GM12892 (cell line): ENCODE results near the gene DMP1.
"Not testable (repeated sequence)": the region's sequence is repeated elsewhere in the genome, so short reads cannot be mapped to it uniquely, and the experiment has no call there.

Source experiments
- DNase-seq: peaks from one replicate; pipeline ENCODE4 v3.0.0; 2011; ENCODE audit not compliant: insufficient read length
- FAIRE-seq: peaks from 2 replicates; lab custom pipeline; 2011; peaks lifted over from hg19 to GRCh38; lab: Jason Lieb, UNC
- POLR2A ChIP-seq: IDR thresholded peaks from 2 replicates; pipeline ENCODE4 v1.6.1; 2011; ENCODE audit warnings: low read depth, low read length, control low read depth
- POLR2AphosphoS5 ChIP-seq: IDR thresholded peaks from 2 replicates; pipeline ENCODE4 v1.6.1; 2011; ENCODE audit warnings: low read depth, low read length, control low read depth
- TAF1 ChIP-seq: IDR thresholded peaks from 2 replicates; pipeline ENCODE4 v1.6.1; 2011; ENCODE audit warnings: low read depth, mild to moderate bottlenecking, control low read depth, low read length, borderline replicate concordance

The DMP1 gene

DNA sequence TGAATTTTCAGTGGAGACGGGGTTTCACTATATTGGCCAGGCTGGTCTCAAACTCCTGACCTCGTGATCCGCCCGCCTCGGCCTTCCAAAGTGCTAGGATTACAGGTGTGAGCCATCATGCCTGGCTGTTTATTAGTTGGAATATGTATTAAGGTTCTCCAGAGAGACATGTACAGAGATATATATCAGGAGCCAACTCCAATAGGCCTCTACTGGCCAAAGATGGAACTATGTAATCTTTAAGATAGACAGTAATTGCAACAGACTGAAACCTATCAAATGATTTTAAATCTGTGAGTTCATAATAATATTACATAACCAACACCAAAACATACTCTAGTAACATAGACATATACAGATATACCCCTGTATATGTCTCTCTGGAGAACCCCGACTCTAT is 5.8 kb upstream of the DMP1 start:
- FAIRE-seq (no peak), DNase-seq (no peak)
- TF ChIP-seq TAF1 (no peak), POLR2AphosphoS5 (no peak), POLR2A (no peak)

DNA sequence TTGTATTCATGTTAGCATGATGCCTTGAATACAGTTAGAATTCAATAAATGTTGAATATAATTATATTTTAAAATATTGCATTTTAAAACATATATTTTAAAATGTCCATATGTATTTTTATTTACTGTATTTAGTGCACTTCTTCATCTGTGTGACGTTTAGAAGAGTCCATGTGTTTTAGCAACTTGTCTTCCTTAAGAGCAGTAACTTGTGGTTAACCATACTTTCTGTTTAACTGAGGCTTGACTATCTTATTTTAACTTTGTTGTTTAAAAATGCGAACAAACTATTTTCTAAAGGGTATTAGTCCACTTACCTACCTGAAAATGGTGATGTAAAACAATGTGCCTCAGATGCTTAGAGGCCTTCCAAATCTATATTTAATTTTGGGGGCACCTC is 858 bp downstream of the DMP1 start:
- no peak for FAIRE-seq

DNA sequence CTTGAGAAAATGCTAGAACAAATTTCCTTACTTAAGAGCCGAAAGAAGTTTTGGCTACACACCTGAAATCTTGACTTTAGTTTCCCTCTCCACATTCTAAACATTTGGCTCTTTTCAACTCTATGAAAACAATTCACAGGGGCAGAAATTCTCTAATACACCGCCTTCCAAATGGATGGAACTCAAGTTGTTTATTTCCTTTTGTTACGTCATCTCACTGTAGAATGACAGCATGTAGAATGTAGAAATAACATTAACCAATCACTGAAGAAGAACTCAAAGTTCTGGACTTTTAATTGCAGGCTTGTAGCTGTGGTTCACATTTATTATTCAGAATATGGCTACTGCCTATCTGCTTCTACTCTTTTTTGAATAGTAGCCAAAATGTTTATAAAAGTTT is 1.9 kb downstream of the DMP1 start:
- no peak for TF ChIP-seq POLR2AphosphoS5
- no peak for TF ChIP-seq POLR2A
- no peak for TF ChIP-seq TAF1
- FAIRE-seq (no peak), DNase-seq (no peak)

More for the DNA sequence above, 858 bp downstream of the DMP1 start:
- no peak for TF ChIP-seq TAF1
- TF ChIP-seq POLR2A: no peak
- no peak for TF ChIP-seq POLR2AphosphoS5
- DNase-seq: no peak

DNA sequence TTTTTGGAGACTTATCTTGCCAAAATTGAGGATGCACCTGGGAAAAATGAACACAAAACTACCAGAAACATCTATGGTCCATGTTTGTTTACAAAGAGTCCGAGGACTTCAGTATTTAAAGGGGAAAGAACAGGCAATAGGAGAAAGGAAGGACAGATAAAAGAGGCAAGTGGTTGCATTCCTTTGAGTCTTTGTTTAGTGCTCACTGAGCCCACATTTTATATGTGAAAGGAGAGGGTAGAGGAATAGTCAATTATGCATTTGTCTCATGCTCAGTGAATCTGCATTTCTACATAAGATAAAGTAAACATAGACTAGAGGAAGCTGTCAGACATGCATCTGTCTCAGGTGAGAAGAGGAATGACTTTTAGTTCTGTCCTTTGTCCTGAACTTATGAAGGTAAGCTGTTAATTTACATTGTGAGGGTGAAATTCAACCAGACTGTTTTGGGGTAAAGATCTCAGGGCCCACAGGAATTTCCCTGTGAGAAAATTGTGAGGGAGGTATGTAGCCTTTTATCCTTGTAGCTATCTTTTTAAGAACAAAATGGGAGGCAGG is 4.5 kb downstream of the DMP1 start:
- TF ChIP-seq TAF1 (no peak), POLR2A (no peak), POLR2AphosphoS5 (no peak)
- FAIRE-seq (no peak), DNase-seq (no peak)

DNA sequence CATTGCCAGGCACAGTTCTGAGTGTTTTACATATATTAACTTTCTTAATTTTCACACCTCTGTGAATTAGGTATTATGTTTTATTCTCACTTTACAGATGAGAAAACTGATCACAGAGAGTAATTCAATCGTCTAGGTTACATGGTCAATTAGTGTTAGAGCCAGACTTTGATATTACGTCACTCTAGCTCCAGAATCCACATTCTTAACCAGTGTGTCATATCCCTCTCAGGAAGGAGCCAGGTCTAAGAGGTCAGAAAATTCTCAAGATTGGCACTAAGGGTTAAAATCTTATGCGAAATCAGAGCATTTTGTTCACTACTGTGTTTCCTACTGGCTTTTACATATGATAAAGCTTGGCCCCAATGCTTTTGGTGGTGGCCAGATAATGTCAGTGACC is 7.4 kb downstream of the DMP1 start:
- DNase-seq (no peak), FAIRE-seq (no peak)
- TF ChIP-seq POLR2AphosphoS5 (no peak), TAF1 (no peak), POLR2A (no peak)

DNA sequence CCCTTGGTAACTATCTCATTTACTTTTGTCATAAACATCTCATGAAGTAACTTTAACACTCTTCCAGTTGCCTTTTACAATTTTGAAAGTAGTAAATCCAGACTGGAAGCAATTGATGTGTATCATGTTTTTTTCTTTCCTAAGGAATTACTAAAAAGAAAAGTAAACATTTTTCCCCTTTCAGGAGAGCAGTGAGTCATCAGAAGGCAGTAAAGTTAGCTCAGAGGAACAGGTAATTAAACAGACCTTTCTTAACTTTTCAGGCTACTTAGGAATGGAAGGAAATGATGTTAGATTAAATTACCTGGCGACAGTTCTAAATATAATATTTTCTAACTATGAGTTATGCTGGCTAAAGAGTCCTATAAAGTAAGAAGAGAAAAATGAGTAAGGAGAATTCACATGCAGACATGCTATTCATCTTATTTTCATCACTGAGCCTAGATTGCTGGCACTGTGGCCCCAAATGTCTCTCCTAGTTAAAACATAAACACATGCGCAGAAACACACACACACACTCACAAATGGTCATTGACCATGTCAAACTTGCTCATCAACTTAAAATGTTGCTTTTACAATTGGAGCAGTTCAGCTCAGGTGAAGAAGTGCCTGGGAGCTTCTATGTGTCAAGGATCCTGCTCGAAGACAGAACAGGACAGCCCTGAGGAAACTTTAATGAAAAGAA is 9.3 kb downstream of the DMP1 start:
- TF ChIP-seq POLR2A (no peak), POLR2AphosphoS5 (no peak), TAF1 (no peak)
- FAIRE-seq: no peak
- DNase-seq: no peak

DNA sequence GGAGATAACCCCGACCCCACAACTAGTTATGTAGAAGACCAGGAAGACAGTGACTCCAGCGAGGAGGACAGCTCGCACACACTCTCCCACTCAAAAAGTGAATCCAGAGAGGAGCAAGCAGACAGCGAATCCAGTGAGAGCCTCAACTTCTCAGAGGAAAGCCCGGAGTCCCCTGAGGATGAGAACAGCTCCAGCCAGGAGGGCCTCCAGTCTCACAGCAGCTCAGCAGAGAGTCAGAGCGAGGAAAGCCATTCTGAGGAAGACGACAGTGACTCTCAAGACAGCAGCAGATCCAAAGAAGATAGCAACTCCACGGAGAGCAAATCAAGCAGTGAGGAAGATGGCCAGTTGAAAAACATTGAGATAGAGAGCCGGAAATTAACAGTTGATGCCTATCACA is 12.8 kb downstream of the DMP1 start:
- FAIRE-seq (no peak), DNase-seq (no peak)
- no peak for TF ChIP-seq POLR2AphosphoS5
- TF ChIP-seq POLR2A: no peak
- no peak for TF ChIP-seq TAF1

DNA sequence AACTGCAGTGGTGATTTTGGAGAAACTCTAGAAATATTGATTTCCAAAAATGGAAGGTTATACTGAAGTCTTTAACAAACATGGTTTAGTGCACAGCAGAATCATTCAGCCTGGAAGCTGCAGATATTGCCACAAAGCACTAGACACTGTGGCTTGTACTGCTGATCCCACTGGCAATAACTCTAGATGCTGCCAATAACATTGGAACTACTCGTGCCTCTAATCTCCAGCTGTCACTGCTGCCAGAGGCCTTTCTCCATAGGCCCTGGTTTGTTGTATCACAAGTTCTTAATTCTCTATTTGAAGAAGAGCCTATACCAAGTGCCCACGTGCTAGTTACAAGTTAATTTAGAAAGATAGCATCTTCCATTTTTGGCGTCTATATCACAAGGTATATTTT is 19.3 kb downstream of the DMP1 start:
- DNase-seq: no peak

DNA sequence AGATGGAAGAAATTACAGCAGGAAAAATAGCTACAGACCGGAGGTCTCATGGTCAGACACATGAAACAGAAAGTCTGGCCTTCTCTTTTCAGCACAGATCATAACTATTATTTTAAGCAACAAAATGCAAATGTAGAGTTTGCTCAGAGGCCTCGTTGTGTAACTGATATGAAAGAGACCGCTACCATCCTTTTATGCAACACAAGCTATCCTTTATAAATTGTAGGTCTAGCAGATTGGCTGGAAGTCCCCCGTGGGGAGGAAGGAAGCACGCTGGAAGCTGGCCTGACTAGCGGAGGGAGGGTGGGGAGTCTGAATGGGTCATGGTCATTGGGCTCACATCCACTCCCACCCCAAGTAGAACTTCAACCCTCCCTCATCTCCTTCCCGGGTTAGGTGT is 27.7 kb downstream of the DMP1 start:
- FAIRE-seq (peak; percentile 5), DNase-seq (no peak)
- TF ChIP-seq POLR2A: no peak
- TF ChIP-seq TAF1: no peak
- TF ChIP-seq POLR2AphosphoS5: no peak

More for the DNA sequence above, 19.3 kb downstream of the DMP1 start:
- no peak for TF ChIP-seq POLR2A
- TF ChIP-seq TAF1: no peak
- TF ChIP-seq POLR2AphosphoS5: no peak
- no peak for FAIRE-seq

DNA sequence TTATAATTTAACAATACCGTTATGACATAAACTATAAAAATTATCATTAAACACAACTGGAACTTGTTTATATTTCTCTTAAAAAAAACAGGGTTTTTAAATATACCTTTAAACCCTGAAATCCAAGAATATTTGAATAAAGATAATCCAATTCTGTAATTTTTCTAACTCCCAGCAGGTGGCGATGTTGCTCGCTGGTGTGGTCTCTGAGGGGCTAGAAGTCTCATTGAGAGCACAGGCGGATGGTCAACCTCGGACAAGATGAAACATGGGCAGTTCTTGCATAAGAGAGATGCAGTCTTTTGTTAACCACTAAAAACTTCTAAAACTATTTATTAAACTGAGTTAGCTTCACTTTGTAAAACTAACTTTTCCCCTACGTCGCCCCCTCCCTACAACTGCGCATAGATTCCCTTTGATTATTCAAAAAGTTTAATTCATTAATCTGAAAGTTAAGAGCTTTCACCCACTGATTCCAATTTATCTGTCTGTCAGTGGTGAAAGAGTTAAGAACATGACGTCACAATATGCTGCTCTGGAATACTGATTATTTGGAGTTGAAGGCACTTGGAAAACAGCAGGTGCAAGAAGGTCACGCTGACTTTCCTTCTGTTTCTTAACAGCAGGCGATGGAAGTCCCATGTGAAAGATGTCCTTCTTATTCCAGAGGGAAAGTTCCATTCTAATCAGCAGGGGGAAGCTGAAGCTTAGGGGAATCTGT is 29.5 kb downstream of the DMP1 start:
- FAIRE-seq (peak; percentile 53), DNase-seq (no peak)
- TF ChIP-seq TAF1 (no peak), POLR2A (no peak), POLR2AphosphoS5 (no peak)

DNA sequence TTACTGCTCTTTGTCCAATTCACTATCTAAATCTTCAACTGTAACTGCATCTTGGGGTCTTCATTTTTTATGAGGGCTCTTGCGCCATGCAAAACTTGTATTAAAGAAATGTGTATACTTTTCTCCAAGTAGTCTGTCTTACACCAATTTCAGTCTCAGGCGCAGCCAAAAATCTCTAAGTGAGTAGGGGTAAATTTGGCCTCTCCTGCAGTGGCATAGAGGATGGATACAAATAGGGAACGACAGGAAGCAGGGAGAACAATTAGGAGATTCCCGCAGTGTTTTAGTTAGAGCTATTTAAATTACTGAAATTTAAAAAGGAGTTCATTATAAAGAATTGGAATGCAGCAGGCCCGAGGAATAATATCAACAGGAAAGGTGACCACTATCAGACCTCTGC is 30.2 kb downstream of the DMP1 start:
- no peak for DNase-seq
- no peak for TF ChIP-seq TAF1
- TF ChIP-seq POLR2A: no peak
- TF ChIP-seq POLR2AphosphoS5: no peak
- FAIRE-seq: no peak

DNA sequence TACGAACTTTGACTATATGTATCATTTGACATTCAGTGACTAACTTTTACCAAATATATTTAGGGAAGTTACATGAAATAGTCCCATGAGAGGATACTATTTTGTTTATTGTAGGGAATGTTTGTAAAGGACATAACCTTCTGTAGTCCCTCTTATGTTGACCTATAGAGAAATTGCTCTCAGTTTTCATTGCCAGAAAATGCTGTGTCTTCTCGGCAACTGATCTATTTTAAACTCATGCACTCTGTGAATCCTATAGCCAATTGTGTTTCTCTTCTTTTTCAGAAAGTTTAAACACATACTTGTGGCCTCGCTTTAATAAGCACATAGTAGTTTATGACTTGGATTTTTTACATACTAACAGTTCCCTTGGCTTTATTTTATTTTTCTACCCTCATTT is 38.2 kb downstream of the DMP1 start:
- DNase-seq (no peak), FAIRE-seq (no peak)
- TF ChIP-seq POLR2AphosphoS5 (no peak), POLR2A (no peak), TAF1 (no peak)

DNA sequence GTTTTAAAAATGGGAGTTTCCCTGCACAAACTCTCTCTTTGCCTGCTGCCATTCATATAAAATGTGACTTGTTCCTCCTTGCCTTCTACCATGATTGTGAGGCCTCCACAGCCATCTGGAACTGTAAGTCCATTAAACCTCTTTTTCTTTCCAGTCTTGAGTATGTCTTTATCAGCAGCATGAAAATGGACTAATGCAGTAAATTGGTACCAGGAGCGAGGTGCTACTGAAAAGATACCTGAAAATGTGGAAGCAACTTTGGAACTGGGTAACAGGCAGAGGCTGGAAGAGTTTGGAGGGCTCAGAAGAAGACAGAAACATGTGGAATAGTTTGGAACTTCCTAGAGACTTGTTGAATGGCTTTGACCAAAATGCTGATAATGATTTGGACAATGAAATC is 40.9 kb downstream of the DMP1 start:
- DNase-seq, FAIRE-seq: not testable (repeated sequence)

DNA sequence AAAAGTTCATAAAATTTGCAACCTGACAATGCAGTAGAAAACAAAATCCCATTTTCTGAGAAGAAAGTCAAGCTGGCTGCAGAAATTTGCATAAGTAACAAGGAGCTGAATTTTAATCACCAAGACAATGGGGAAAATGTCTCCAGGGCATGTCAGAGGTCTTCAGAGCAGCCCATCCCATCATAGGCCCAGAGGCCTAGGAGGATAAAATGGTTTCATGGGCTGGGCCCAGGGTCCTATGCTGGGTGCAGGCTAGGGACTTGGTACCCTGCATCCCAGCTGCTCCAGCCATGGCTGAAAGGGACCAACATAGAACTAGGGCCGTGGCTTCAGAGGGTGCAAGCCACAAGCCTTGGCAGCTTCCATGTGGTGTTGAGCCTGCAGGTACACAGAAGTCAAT is 42.0 kb downstream of the DMP1 start:
- not testable (repeated sequence) for FAIRE-seq, DNase-seq
